Suprapubic skin (tissue), 3 donors: ENCODE results near the gene CTDSP1.

Experiments used
- CTCF ChIP-seq, 2 donors: fragments of 200-600 bp in 1 of 2; fragments of 450-650 bp in 1 of 2; sonication (generic) in 1 of 2; IDR thresholded peaks; one replicate each; pipeline ENCODE4 v1.5.1; 2016 to 2019; ENCODE audit warnings: antibody characterized with exemption in 2 of 2, mild to moderate bottlenecking in 1 of 2, moderate library complexity in 1 of 2
- POLR2AphosphoS5 ChIP-seq, 3 donors: sonication (generic); formaldehyde crosslinking; IDR thresholded peaks; one replicate each; pipeline ENCODE4 v1.6.1; 2017; ENCODE audit warnings: antibody characterized with exemption in 3 of 3

GRCh38 chr2:218418717-218419458 lies 19.2 kb downstream of the CTDSP1 start, which contains the start of gene VIL1:
- TF ChIP-seq CTCF (IDR thresholded peaks at IDR 0.05) (no peak), POLR2AphosphoS5 (IDR thresholded peaks at IDR 0.05) (no peak)
